SK-N-SH (cell line): ENCODE results near the gene PIP5K1B. TPM values are rescaled to one million over a fixed set of nuclear protein-coding genes. Genes with fewer than 3 reads are reported as not detected.

Experiments
- CTCF ChIA-PET: fragments of 300-600, 350-600 bp; formaldehyde crosslinking; extraction: SDS; loops from one replicate; lab custom pipeline; 2021; lab: Yijun Ruan, JAX
- POLR2A ChIA-PET: fragments of 350-600 bp; sonication (Branson Sonifier 250); formaldehyde crosslinking; extraction: SDS; loops from one replicate; lab custom pipeline; 2020; ENCODE audit warnings: antibody characterized with exemption, inconsistent platforms; lab: Yijun Ruan, JAX
- DNase-seq: peaks from one replicate; pipeline ENCODE4 v3.0.0; 2012
- H2AFZ ChIP-seq: fragments of 200-600 bp; sonication (generic); 2 replicates; pipeline ENCODE4 v1.8.1; 2016; ENCODE audit warnings: antibody characterized with exemption, mild to moderate bottlenecking, low read depth
- H3F3A ChIP-seq: fragments of 200-600 bp; sonication (generic); replicated peaks from 2 replicates; pipeline ENCODE3; 2016; ENCODE audit warnings: antibody characterized with exemption, mild to moderate bottlenecking; ENCODE audit not compliant: insufficient read depth
- H3K27ac ChIP-seq, 2 experiments: fragments of 200-500 bp in 1 of 2; fragments of 200-600 bp in 1 of 2; sonication (Bioruptor generic) in 1 of 2; sonication (generic), shearing (Covaris generic) in 1 of 2; 2 replicates each; pipeline versions ENCODE4 v1.5.1 to v1.6.1; 2014 to 2016; ENCODE audit warnings: low read depth in 2 of 2, inconsistent platforms in 1 of 2, low read length in 1 of 2, mild to moderate bottlenecking in 1 of 2, mixed read lengths in 1 of 2
- H3K27me3 ChIP-seq: fragments of 200-600 bp; sonication (generic), shearing (Covaris generic); 2 replicates; pipeline ENCODE4 v1.6.1; 2016; ENCODE audit warnings: mixed run types; ENCODE audit not compliant: insufficient read depth
- H3K36me3 ChIP-seq, 2 experiments: fragments of 200-500 bp in 1 of 2; fragments of 200-600 bp in 1 of 2; sonication (Bioruptor generic) in 1 of 2; sonication (generic) in 1 of 2; replicated peaks in 1 of 2; 2 replicates each; pipeline versions ENCODE3 to v1.5.1; 2014 to 2016; ENCODE audit warnings: low read length in 1 of 2, mild to moderate bottlenecking in 1 of 2; ENCODE audit not compliant: insufficient read depth in 2 of 2, control insufficient read depth in 1 of 2
- H3K4me1 ChIP-seq, 2 experiments: fragments of 200-500 bp in 1 of 2; fragments of 200-600 bp in 1 of 2; sonication (Bioruptor generic) in 1 of 2; sonication (generic), shearing (Covaris generic) in 1 of 2; 2 replicates each; pipeline versions ENCODE4 v1.5.1 to v1.6.1; 2014 to 2016; ENCODE audit warnings: low read depth in 1 of 2, low read length in 1 of 2, mixed run types in 1 of 2; ENCODE audit not compliant: insufficient read depth in 2 of 2, control insufficient read depth in 1 of 2
- H3K4me2 ChIP-seq: fragments of 200-600 bp; sonication (generic), shearing (Covaris generic); 2 replicates; pipeline ENCODE4 v1.6.1; 2017; ENCODE audit warnings: mixed run types
- H3K4me3 ChIP-seq, 2 experiments: fragments of 200-500 bp in 1 of 2; fragments of 200-600 bp in 1 of 2; sonication (Bioruptor generic) in 1 of 2; sonication (generic), shearing (Covaris generic) in 1 of 2; 2 replicates each; pipeline versions ENCODE4 v1.5.1 to v1.8.1; 2014 to 2016; ENCODE audit warnings: low read depth in 2 of 2, inconsistent platforms in 1 of 2, low read length in 1 of 2, mild to moderate bottlenecking in 1 of 2, mixed read lengths in 1 of 2, moderate library complexity in 1 of 2
- H3K79me2 ChIP-seq: fragments of 200-600 bp; sonication (generic); 2 replicates; pipeline ENCODE4 v1.8.1; 2017; ENCODE audit warnings: mild to moderate bottlenecking; ENCODE audit not compliant: insufficient read depth
- H3K9ac ChIP-seq: fragments of 200-600 bp; sonication (generic); 2 replicates; pipeline ENCODE4 v1.6.1; 2017; ENCODE audit warnings: mixed run types
- H3K9me2 ChIP-seq: fragments of 200-600 bp; sonication (generic); 2 replicates; pipeline ENCODE4 v1.6.1; 2017; ENCODE audit warnings: mixed run types
- H3K9me3 ChIP-seq: fragments of 200-600 bp; sonication (generic); 2 replicates; pipeline ENCODE4 v1.6.1; 2017; ENCODE audit warnings: mixed run types, mild to moderate bottlenecking, moderate library complexity
- H4K20me1 ChIP-seq: fragments of 200-600 bp; sonication (generic); 2 replicates; pipeline ENCODE4 v1.6.1; 2017; ENCODE audit warnings: mild to moderate bottlenecking, mixed run types; ENCODE audit not compliant: insufficient read depth
- CHD2 ChIP-seq: fragments of 150-350 bp; IDR thresholded peaks from 2 replicates; pipeline ENCODE4 v1.6.1; 2018; ENCODE audit warnings: low read length; ENCODE audit not compliant: partially characterized antibody
- CTCF ChIP-seq: fragments of 200-600 bp; sonication (generic); IDR thresholded peaks from 2 replicates; pipeline ENCODE4 v1.6.1; 2017; ENCODE audit warnings: antibody characterized with exemption, mild to moderate bottlenecking, moderate library complexity
- EZH2phosphoT487 ChIP-seq: fragments of 200-600 bp; sonication (generic); IDR thresholded peaks from 2 replicates; pipeline ENCODE4 v1.6.1; 2017; ENCODE audit warnings: low read depth, mixed run types, mild to moderate bottlenecking, antibody characterized with exemption, moderate library complexity, borderline replicate concordance
- FOSL2 ChIP-seq: IDR thresholded peaks from 2 replicates; pipeline ENCODE4 v1.4.0; 2012; ENCODE audit warnings: low read depth, mild to moderate bottlenecking, moderate library complexity, borderline replicate concordance
- FOXJ3 ChIP-seq: sonication (generic); formaldehyde crosslinking; IDR thresholded peaks from 2 replicates; pipeline ENCODE4 v1.5.1; 2020; ENCODE audit warnings: mild to moderate bottlenecking, missing genetic modification reagents
- FOXM1 ChIP-seq: IDR thresholded peaks from 2 replicates; pipeline ENCODE4 v1.4.0; 2012; ENCODE audit warnings: low read depth, mild to moderate bottlenecking
- GABPA ChIP-seq: IDR thresholded peaks from 2 replicates; pipeline ENCODE4 v1.4.0; 2012; ENCODE audit warnings: low read depth, mild to moderate bottlenecking
- GATA2 ChIP-seq: sonication (generic); formaldehyde crosslinking; IDR thresholded peaks from 2 replicates; pipeline ENCODE4 v1.5.0; 2020; ENCODE audit warnings: mild to moderate bottlenecking, missing genetic modification reagents
- MXI1 ChIP-seq: IDR thresholded peaks from 2 replicates; pipeline ENCODE4 v1.6.1; 2012; ENCODE audit warnings: mild to moderate bottlenecking, low read depth, low read length, improper control_type of control experiment
- NFIC ChIP-seq: IDR thresholded peaks from 2 replicates; pipeline ENCODE4 v1.4.0; 2012; ENCODE audit warnings: borderline replicate concordance
- NRF1 ChIP-seq: IDR thresholded peaks from 2 replicates; pipeline ENCODE4 v1.6.1; 2012; ENCODE audit warnings: low read depth, mild to moderate bottlenecking, low read length
- RAD21 ChIP-seq: IDR thresholded peaks from 2 replicates; pipeline ENCODE4 v1.6.1; 2012; ENCODE audit warnings: mild to moderate bottlenecking, low read length
- RCOR1 ChIP-seq: fragments of 150-350 bp; IDR thresholded peaks from 2 replicates; pipeline ENCODE4 v1.6.1; 2017; ENCODE audit warnings: antibody characterized with exemption, low read length
- RFX5 ChIP-seq: IDR thresholded peaks from 2 replicates; pipeline ENCODE4 v1.6.1; 2012; ENCODE audit warnings: mild to moderate bottlenecking, improper control_type of control experiment, low read length
- RXRA ChIP-seq: IDR thresholded peaks from 2 replicates; pipeline ENCODE4 v1.4.0; 2012; ENCODE audit warnings: low read depth, mild to moderate bottlenecking, borderline replicate concordance
- USF1 ChIP-seq: IDR thresholded peaks from 2 replicates; pipeline ENCODE4 v1.4.0; 2012; ENCODE audit warnings: low read depth, borderline replicate concordance
- YY1 ChIP-seq: IDR thresholded peaks from 2 replicates; pipeline ENCODE4 v1.4.0; 2012; ENCODE audit warnings: low read depth, mild to moderate bottlenecking
- ZBTB33 ChIP-seq: IDR thresholded peaks from 2 replicates; pipeline ENCODE4 v1.4.0; 2012; ENCODE audit warnings: low read depth, borderline replicate concordance
- WGBS: methylation state at CpG from one replicate; pipeline ENCODE4 v1.1.6; 2017; ENCODE audit warnings: low lambda C conversion rate; 5-methylcytosine and 5-hydroxymethylcytosine counted together
- polyA plus RNA-seq, 3 experiments: library from polyadenylated mRNA; depleted of rRNA; stranded (reverse); fragments of >200 nt; gene quantifications; 2 replicates each; pipeline ENCODE4 v1.2.3, GENCODE V29; 2012
- TF ChIP-seq, protein P1 (sequence below): IDR thresholded peaks from 2 replicates; pipeline ENCODE4; 2012
- TF ChIP-seq, protein P2 (sequence below): IDR thresholded peaks from 2 replicates; pipeline ENCODE4 v1.6.1; 2012; ENCODE audit warnings: mild to moderate bottlenecking, low read depth, low read length, moderate library complexity

Gene PIP5K1B
- polyA plus RNA-seq, 1 of the 3 experiments (the other 2 are of a cell fraction), result not detected

DNA sequence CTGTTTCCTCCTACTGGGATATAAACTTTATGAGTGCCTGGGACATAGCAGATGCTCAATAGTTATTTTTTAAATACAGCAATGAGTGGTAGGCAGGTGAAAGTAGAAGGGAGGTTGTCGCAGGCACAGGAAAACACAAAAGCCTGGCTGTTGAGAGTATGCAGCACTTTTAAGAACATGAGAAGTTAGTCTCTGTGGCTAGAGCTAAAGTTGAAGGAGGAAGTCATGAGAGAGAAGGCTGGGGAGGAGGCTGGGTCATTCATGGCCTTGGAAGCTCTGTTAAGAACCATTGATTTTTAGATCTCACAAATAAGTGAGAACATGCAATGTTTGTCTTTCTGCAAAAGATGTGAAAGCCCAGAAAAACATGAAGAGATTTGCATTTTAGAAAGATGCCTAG lies 182.2 kb downstream of the PIP5K1B start:
- 0% methylated on average over 1 of the region's 1 CpG for WGBS
- no peak for DNase-seq
- CTCF ChIA-PET, result no interaction called here

More for the DNA sequence above, 182.2 kb downstream of the PIP5K1B start:
- no peaks in the 10 kb centered on the region; the same call in 1 of the 2 replicates for H3K27me3 ChIP-seq
- H2AFZ ChIP-seq, result no peak overlapping the region
- H3K27ac ChIP-seq, result no peak overlapping the region
- POLR2A ChIA-PET, result no interaction called here
- no peaks in the 10 kb centered on the region for H3F3A ChIP-seq
- no peaks in the 10 kb centered on the region for H3K79me2 ChIP-seq
- no peaks in the 10 kb centered on the region for H3K36me3 ChIP-seq
- no peaks in the 10 kb centered on the region for H3K9me3 ChIP-seq
- no peaks in the 10 kb centered on the region for H3K9me2 ChIP-seq
- no peaks in the 10 kb centered on the region for H4K20me1 ChIP-seq
- H3K9ac ChIP-seq, result no peak overlapping the region
- no peaks in the 10 kb centered on the region for H3K4me1 ChIP-seq
- no peak overlapping the region for H3K4me2 ChIP-seq
- TF ChIP-seq, protein P1, sequence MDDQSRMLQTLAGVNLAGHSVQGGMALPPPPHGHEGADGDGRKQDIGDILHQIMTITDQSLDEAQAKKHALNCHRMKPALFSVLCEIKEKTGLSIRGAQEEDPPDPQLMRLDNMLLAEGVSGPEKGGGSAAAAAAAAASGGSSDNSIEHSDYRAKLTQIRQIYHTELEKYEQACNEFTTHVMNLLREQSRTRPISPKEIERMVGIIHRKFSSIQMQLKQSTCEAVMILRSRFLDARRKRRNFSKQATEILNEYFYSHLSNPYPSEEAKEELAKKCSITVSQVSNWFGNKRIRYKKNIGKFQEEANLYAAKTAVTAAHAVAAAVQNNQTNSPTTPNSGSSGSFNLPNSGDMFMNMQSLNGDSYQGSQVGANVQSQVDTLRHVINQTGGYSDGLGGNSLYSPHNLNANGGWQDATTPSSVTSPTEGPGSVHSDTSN, result no peak
- TF ChIP-seq USF1 (no peak), RFX5 (no peak), NRF1 (no peak), MXI1 (no peak), ZBTB33 (no peak), FOSL2 (no peak), RAD21 (no peak), EZH2phosphoT487 (no peak), NFIC (no peak), GABPA (no peak), RXRA (no peak), CTCF (no peak), CHD2 (no peak), FOXM1 (no peak), GATA2 (CRISPR knock-in tag) (no peak), FOXJ3 (no peak), YY1 (no peak), RCOR1 (no peak)
- TF ChIP-seq, protein P2, sequence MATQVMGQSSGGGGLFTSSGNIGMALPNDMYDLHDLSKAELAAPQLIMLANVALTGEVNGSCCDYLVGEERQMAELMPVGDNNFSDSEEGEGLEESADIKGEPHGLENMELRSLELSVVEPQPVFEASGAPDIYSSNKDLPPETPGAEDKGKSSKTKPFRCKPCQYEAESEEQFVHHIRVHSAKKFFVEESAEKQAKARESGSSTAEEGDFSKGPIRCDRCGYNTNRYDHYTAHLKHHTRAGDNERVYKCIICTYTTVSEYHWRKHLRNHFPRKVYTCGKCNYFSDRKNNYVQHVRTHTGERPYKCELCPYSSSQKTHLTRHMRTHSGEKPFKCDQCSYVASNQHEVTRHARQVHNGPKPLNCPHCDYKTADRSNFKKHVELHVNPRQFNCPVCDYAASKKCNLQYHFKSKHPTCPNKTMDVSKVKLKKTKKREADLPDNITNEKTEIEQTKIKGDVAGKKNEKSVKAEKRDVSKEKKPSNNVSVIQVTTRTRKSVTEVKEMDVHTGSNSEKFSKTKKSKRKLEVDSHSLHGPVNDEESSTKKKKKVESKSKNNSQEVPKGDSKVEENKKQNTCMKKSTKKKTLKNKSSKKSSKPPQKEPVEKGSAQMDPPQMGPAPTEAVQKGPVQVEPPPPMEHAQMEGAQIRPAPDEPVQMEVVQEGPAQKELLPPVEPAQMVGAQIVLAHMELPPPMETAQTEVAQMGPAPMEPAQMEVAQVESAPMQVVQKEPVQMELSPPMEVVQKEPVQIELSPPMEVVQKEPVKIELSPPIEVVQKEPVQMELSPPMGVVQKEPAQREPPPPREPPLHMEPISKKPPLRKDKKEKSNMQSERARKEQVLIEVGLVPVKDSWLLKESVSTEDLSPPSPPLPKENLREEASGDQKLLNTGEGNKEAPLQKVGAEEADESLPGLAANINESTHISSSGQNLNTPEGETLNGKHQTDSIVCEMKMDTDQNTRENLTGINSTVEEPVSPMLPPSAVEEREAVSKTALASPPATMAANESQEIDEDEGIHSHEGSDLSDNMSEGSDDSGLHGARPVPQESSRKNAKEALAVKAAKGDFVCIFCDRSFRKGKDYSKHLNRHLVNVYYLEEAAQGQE, result no peak
- TF ChIP-seq, all 33 proteins: peak for 0
- no peak overlapping the region for H3K4me3 ChIP-seq
